NCI-H146 treated with DMSO at 0.1 percent for 48 hours (cell line): ENCODE measurements around the gene SAMD7.

ENCODE experiments used
- DNase-seq: peaks from one replicate; lab custom pipeline; 2025; ENCODE audit not compliant: unreplicated experiment; lab: John Stamatoyannopoulos, UW

Gene SAMD7

DNA sequence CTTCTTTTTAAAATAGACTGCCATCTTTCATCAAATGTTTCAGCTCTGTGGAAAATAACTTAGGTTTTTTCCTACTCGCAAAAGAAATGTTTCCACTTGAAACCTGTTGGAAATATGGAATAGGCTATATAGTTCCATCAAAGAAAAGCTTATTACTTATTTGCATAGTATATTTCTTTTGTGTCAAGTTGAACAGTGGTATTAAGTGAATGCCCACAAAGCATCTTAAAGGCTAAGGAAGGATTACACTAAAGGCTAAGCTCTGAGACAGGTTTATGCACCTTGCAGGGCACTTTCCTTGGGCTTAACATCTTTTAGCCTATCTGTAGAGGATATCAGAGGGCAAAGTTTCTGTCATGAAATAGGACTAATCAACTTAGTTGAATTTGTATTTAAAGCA lies at the start of gene SAMD7:
SAMD7 (plus strand) TSS at position 301 of the 400 bp plus-strand sequence. CDS start 7,927 bp downstream, outside the sequence.
- DNase-seq, result no peak

GRCh38 chr3:169861871-169862270 lies 49.5 kb upstream of the SAMD7 start:
- no peak for DNase-seq

DNA sequence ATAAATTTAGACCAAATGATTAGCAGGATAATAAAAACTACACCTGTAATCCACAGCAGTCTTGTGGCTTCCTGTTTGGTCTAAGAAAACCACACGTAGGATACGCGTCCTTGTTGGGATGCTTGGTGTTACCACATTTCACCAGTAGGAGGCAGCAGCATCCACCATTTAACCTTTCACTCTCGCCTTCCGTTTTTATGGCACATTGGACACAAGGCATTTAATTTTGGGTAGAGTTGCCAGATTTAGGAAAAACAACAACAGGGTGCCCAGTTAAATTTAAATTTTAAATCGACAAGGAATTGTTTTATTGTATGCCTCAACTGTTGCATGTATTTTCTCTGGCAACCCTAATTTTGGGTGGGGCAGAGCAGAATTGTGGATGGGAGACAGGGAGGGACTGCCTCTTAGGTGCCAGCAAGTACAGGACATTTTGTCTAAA lies 47.9 kb upstream of the SAMD7 start:
- peak; percentile 75 for DNase-seq

DNA sequence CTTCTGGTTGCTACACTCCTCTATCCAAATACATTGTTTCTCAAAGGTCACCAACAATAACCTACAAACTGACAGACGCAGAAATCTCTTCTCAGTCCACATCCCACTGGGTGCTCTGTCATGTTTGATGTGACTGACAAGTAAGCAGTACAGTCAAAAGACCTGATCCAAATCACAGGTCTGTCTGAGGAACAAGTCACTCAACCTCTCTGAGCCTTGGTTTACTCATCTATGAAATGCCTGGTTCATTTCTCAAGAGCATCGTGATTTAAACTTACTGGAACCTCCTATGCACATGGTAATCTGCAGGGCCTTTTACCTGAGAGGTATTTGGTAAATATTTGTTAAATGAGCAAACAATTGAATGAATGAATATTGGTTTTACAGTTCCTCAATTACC lies 47.1 kb upstream of the SAMD7 start:
- no peak for DNase-seq

- DNase-seq, result no peak
Observed at GRCh38 chr3:169865176-169865767, 46.1 kb upstream of the SAMD7 start.

DNA sequence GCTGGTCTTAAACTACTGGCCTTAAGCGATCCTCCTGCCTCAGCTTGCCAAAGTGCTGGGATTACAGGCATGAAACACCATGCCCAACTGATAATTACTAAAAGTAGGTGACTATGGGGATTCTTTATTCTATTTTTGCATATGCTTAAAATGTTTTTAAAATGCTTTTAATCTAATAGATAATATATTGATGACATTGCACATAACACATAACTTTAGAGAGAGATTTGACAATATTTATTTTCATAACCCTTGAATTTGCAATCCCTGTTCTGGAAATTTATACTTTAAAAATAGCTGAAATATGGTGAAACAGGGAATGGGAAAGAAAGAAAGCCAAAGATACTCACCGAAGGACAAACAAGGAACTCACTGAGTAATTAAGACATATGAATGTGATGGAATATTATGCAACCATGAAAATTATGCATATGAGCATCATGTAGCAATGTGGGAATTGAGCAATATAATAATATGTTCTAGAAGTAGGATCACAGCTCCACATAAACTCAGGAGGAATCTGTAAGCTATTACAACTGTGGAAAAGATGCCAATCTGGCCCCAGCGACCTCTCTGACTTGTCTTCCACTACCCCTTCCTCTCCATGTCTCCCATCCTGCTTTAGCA lies 43.7 kb upstream of the SAMD7 start:
- DNase-seq, result no peak

DNA sequence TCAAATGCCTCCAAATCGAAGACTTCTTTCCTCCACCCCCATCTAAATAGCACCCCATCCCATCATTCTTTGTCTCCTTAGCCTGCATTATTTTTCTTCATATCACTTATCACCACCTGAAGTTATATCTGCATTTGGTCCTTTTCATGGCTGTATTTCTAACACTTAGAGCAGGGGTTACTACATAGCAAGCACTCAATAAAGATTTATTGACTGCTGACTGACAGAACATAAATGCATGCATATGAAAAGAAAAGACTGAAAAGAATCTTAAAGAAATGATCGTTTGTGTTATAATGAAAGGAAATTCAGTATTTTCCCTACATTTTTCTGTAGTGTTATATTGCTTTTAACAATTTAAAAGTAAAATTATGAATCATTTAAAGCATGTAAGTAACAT lies 43.0 kb upstream of the SAMD7 start:
- DNase-seq, result no peak

DNA sequence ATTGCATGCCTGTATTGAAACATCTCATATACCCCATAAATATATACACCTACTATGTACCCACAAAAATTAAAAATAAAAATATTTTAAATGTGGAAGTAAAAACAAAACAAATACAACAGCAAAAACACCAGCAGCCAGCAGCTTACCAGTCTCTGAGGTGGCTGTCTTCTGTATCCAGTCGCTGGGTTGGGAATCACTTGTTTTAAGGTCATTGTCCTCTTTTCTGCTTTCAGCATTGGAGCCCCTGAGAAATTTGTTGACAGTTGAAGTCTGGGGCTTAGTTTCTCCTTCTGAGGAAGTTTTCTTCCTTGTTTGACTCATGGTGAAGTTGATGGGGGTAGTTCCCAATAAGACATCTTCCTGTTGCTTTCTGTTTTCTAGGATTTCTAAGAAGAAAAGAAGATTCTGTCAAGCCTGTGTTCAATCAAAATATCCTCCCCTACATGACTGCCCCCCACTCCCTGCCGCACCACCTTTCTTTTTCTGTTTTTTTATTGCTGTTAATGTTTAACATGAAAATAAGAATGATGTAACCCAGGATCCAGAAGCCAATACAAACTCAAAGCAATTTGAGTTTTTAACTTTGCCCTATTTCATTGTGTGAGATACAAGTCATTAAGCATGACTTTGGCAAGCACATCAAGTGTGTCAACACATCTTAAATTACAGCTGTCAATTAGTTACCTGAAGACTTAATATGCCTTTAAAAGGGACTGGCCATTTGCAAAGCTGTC lies 41.7 kb upstream of the SAMD7 start, which contains the start of gene LRRC31:
LRRC31 (minus strand) TSS at position 452 of the 737 bp plus-strand sequence; CDS start at position 324, 128 bp downstream.
- no peak for DNase-seq

GRCh38 chr3:169871129-169871886 lies 40.1 kb upstream of the SAMD7 start:
- no peak for DNase-seq

- no peak for DNase-seq
Observed at GRCh38 chr3:169879013-169879557, 32.3 kb upstream of the SAMD7 start.

- DNase-seq, result no peak
Observed at GRCh38 chr3:169879845-169880575, 31.4 kb upstream of the SAMD7 start.

DNA sequence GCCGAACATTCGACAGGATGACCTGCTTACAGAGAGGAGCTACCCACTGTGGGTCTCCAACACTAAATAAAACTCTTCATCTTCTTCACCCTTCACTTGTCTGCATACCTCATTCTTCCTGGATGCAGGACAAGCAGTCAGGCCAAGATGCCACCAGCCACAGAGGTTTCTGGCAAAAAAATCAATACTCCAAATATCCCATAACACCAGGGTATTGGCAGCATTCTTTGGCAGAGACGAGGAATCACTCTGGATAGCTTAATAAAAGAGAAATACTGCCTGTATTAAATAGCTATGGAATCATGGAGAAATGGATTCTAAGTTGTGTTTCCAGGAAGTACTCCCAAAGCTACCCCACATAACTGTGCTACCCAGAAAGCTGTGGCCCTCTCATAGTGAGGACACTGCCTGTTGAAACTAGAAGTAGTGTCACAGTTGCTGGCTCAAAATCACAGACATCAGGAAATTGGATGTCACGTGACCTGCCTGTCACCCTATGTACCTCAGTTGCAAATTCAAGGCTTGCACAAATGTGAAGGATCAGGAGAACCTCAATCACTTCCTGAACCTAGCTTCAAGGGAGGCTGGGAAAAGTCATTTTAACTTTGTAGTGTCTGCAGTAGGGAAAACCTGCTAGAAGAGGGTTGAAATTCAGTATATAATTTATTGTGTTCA lies 30.7 kb upstream of the SAMD7 start:
- DNase-seq, result no peak

DNA sequence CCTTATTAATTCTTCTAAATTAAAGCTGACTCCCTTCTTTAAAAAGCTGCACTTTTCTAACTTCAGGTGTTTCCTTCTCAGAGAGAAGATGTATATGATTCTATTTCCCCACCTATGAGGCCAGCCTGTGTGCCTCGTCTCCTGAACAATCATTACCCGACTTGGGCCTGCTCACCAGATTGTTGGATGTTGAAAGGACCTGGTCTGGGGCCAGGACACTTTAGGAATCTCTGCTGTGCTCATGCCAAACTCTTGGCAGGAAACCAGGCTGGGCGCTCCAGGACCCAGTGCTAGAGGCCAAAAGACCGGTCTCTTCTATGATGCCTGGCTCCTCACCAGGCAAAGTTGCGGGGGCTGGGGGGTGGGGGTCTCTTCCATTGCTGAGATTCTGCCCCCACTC lies 24.7 kb upstream of the SAMD7 start:
- no peak for DNase-seq

- DNase-seq, result no peak
Observed at GRCh38 chr3:169891886-169892285, 19.5 kb upstream of the SAMD7 start.

DNA sequence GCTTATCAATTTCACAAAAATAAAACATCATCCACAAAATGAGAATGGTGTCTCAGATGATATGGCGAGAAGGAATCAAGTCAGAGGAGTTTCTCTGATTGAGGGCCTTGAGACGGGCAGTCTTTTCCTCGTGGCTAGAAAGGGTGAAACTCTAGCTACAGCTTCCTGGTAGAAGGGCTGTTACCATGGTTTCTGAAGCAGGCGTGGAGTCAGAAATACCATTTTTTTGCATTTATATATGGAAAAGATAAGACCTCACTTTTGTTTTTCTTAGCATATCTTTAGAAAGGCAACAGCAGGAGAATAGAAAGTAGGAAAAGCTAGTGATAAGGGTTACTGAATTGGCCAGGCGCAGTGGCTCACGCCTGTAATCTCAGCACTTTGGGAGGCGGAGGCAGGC lies 17.3 kb upstream of the SAMD7 start:
- no peak for DNase-seq

DNA sequence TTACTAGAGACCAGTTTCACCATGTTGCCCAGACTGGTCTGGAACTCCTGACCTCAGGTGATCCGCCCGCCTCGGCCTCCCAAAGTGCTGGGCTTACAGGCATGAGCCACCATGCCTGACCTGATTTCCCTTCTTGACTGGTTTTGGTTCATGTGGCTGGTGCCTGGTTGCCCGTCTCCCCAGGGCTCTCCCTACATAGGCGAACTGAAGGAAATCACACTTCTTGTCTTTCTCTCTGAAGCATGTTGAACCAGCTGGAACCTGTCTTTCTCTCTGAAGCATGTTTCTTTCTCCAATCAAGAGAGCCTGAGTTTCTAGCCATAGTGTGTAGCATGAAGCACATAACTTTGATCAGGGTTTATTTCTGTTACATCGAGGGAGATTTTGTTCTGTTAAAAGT lies 16.3 kb upstream of the SAMD7 start:
- DNase-seq, result no peak

DNA sequence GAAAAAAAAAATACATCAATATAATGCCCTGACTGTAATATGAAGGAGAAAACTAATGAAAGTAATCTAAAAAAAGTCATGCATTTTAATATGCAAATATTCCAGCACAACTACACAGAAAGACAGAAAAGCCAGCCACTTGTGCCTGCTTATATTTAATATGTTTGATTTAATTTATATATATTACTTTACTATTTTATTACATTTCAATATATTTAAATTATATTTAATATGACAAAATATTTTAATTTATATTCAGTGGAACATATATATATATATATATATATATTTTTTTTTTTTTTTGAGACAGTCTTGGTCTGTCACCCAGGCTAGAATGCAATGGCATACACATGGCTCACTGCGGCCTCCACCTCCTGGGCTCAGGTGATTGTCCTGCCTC lies 14.1 kb upstream of the SAMD7 start:
- no peak for DNase-seq

- DNase-seq, result no peak
Observed at GRCh38 chr3:169901453-169901852, 9.9 kb upstream of the SAMD7 start.

DNA sequence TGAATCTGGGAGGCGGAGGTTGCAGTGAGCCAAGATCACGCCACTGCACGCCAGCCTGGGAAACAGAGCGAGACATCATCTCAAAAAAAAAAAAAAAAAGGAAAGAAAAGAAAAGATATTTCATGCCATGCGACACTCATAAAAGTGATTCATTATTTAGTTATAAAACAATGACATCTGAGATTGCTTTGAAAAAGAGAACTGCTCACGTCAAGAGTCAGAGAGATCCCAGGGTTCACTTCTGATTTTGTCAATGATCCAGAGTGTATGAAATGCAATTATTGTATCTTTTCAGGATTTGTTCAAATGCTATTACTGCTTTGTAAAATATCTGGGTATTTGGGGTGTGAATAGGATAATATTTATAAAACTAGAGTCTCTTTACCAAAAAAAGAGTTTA lies 6.0 kb upstream of the SAMD7 start:
- no peak for DNase-seq

DNA sequence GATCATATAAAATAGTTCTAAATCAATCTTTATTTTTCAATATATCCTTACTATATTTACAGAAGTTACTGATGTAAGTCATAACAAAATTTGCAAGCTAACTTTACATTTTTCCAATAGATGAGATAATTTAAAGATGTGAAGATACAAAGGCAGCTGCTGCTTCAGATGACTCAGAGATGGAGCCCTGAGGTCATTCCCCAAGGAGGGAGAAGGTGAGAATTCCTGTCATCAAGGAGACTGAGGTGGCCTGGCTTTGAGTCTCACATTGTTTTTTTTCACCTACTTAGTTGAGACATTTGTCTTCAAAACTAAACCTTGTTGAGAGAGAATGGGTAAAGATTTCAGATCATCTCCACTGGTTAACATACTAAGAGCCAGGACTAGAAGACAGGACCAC lies 3.9 kb upstream of the SAMD7 start:
- DNase-seq, result no peak
